SU-DHL-6 (cell line): ENCODE results near the gene OR2T27.
"Not testable (repeated sequence)": the region's sequence is repeated elsewhere in the genome, so short reads cannot be mapped to it uniquely, and the experiment has no call there.

Experiments used
- EZH2phosphoT487 ChIP-seq: fragments of 200-600 bp; sonication (generic), shearing (Covaris generic); conservative IDR thresholded peaks from 2 replicates; pipeline ENCODE4 v1.6.1; 2018; ENCODE audit warnings: mild to moderate bottlenecking, antibody characterized with exemption, low read length, moderate library complexity, mixed read lengths
- TF ChIP-seq, protein P1 (sequence below): fragments of 200-600 bp; sonication (generic); IDR thresholded peaks from one replicate; pipeline ENCODE4 v1.5.1; 2017; ENCODE audit warnings: antibody characterized with exemption, mild to moderate bottlenecking, low read length, moderate library complexity; ENCODE audit not compliant: insufficient read depth, poor library complexity, severe bottlenecking

DNA sequence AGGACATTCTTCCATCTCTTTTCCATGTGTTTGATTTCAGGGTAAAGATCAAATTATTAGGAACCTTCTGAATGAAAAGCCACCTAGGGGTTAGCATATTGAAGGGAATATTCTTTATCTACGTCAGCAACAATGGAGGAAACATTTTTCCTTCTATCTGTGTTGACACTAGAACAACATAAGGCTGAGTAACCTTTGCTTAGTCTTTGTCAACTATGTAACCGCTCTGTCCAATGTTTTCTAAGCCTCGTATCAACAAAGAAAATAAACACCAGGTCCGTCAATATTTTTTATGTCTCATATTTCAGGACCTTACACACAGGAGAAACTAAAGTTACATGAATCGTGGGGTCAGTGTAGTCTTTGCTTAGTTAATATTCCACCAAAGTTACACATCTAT, 18.7 kb downstream of the OR2T27 start:
- TF ChIP-seq, protein P1, sequence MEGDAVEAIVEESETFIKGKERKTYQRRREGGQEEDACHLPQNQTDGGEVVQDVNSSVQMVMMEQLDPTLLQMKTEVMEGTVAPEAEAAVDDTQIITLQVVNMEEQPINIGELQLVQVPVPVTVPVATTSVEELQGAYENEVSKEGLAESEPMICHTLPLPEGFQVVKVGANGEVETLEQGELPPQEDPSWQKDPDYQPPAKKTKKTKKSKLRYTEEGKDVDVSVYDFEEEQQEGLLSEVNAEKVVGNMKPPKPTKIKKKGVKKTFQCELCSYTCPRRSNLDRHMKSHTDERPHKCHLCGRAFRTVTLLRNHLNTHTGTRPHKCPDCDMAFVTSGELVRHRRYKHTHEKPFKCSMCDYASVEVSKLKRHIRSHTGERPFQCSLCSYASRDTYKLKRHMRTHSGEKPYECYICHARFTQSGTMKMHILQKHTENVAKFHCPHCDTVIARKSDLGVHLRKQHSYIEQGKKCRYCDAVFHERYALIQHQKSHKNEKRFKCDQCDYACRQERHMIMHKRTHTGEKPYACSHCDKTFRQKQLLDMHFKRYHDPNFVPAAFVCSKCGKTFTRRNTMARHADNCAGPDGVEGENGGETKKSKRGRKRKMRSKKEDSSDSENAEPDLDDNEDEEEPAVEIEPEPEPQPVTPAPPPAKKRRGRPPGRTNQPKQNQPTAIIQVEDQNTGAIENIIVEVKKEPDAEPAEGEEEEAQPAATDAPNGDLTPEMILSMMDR = not testable (repeated sequence)
- not testable (repeated sequence) for TF ChIP-seq EZH2phosphoT487
